Activated CD8-positive, alpha-beta memory T cell treated with anti-CD3 and anti-CD28 coated beads, Interleukin-2, amount 50 U/mL, for 1 hour (primary cell): ENCODE results near the gene ABLIM2.

ENCODE experiments used
- DNase-seq: peaks from one replicate; pipeline ENCODE4 v3.0.0-alpha.2; 2020; ENCODE audit errors: extremely low read depth

The ABLIM2 gene

GRCh38 chr4:8028368-8028767 lies 130.2 kb downstream of the ABLIM2 start:
- no peak for DNase-seq

GRCh38 chr4:8026453-8026852 lies 132.2 kb downstream of the ABLIM2 start:
- no peak for DNase-seq

- no peak for DNase-seq
Observed at GRCh38 chr4:8025668-8026067, 132.9 kb downstream of the ABLIM2 start.

- DNase-seq = no peak
Observed at GRCh38 chr4:8024073-8024786, 134.4 kb downstream of the ABLIM2 start.

GRCh38 chr4:8023696-8024033 lies 134.9 kb downstream of the ABLIM2 start:
- DNase-seq = no peak

- DNase-seq = no peak
Observed at GRCh38 chr4:8022767-8023695, 135.6 kb downstream of the ABLIM2 start.

- DNase-seq = no peak
Observed at GRCh38 chr4:8021796-8022195, 136.8 kb downstream of the ABLIM2 start.

- no peak for DNase-seq
Observed at GRCh38 chr4:8019396-8020365, 138.9 kb downstream of the ABLIM2 start.

- no peak for DNase-seq
Observed at GRCh38 chr4:8016527-8016926, 142.1 kb downstream of the ABLIM2 start.

- no peak for DNase-seq
Observed at GRCh38 chr4:8015512-8015911, 143.1 kb downstream of the ABLIM2 start.

- DNase-seq = no peak
Observed at GRCh38 chr4:8013976-8014726, 144.5 kb downstream of the ABLIM2 start.

- no peak for DNase-seq
Observed at GRCh38 chr4:8012517-8012916, 146.1 kb downstream of the ABLIM2 start.

GRCh38 chr4:8010618-8011017 lies 148.0 kb downstream of the ABLIM2 start:
- no peak for DNase-seq

GRCh38 chr4:8009710-8010511 lies 148.7 kb downstream of the ABLIM2 start:
- DNase-seq = no peak

GRCh38 chr4:8009097-8009496 lies 149.5 kb downstream of the ABLIM2 start:
- DNase-seq = no peak

- no peak for DNase-seq
Observed at GRCh38 chr4:8008391-8008790, 150.2 kb downstream of the ABLIM2 start.

- no peak for DNase-seq
Observed at GRCh38 chr4:8007581-8007980, 151.0 kb downstream of the ABLIM2 start.

GRCh38 chr4:8006471-8006870 lies 152.1 kb downstream of the ABLIM2 start:
- no peak for DNase-seq

GRCh38 chr4:8005814-8006215 lies 152.8 kb downstream of the ABLIM2 start:
- no peak for DNase-seq

- no peak for DNase-seq
Observed at GRCh38 chr4:8005033-8005808, 153.4 kb downstream of the ABLIM2 start.
